ENCODE data around the gene C19orf47. TPM values are rescaled to one million over a fixed set of nuclear protein-coding genes. Genes with fewer than 3 reads are reported as not detected.

The C19orf47 gene
- polyA plus RNA-seq, 1 donor from 2014 or later: 22.8 TPM

GRCh38 chr19:40322951-40323615 lies 25.1 kb downstream of the C19orf47 start:
- Histone ChIP-seq H3F3A (ENCODE audit: insufficient read depth, low read length, poor library complexity, severe bottlenecking) (no peaks in the 10 kb centered on the region), H3K27ac (ENCODE audit: low read length) (no peak overlapping the region), H2AFZ (ENCODE audit: low read depth, low read length) (no peak overlapping the region), H3K4me2 (ENCODE audit: low read length) (no peak overlapping the region), H3K27me3 (ENCODE audit: insufficient read depth, low read depth, low read length) (no peaks in the 10 kb centered on the region), H3K9ac (ENCODE audit: low read length) (no peak overlapping the region), H3K4me3 (ENCODE audit: low read length) (no peak overlapping the region), H3K36me3 (ENCODE audit: insufficient read depth, low read length) (no peaks in the 10 kb centered on the region), H3K79me2 (replicated peaks; ENCODE audit: insufficient read depth, low read length) (no peaks in the 10 kb centered on the region), H3K9me3 (ENCODE audit: low read length) (no peaks in the 10 kb centered on the region), H3K9me2 (ENCODE audit: insufficient read depth, low read length) (no peaks in the 10 kb centered on the region), H4K20me1 (ENCODE audit: insufficient read depth) (no peaks in the 10 kb centered on the region)
- TF ChIP-seq RAD21 (conservative IDR thresholded peaks at IDR 0.05) (no peak), EZH2 (IDR thresholded peaks at IDR 0.05; ENCODE audit: borderline replicate concordance, insufficient read depth, low read length, poor library complexity, severe bottlenecking) (no peak), MXI1 (conservative IDR thresholded peaks at IDR 0.05; ENCODE audit: poor library complexity, severe bottlenecking) (no peak), POLR2AphosphoS5 (IDR thresholded peaks at IDR 0.05) (no peak), TAF1 (IDR thresholded peaks at IDR 0.05; ENCODE audit: low read depth) (no peak), REST (IDR thresholded peaks at IDR 0.05; ENCODE audit: borderline replicate concordance) (no peak), EP300 (conservative IDR thresholded peaks at IDR 0.05; ENCODE audit: poor library complexity, severe bottlenecking) (no peak)

GRCh38 chr19:40322271-40322610 lies 26.0 kb downstream of the C19orf47 start:
- H3K9me3 ChIP-seq (ENCODE audit: low read length): no peaks in the 10 kb centered on the region
- no peaks in the 10 kb centered on the region for H3K79me2 ChIP-seq (replicated peaks; ENCODE audit: insufficient read depth, low read length)
- no peak overlapping the region for H3K4me3 ChIP-seq (ENCODE audit: low read length)
- H3K4me2 ChIP-seq (ENCODE audit: low read length): no peak overlapping the region
- no peaks in the 10 kb centered on the region for H4K20me1 ChIP-seq (ENCODE audit: insufficient read depth)
- H3K9me2 ChIP-seq (ENCODE audit: insufficient read depth, low read length): no peaks in the 10 kb centered on the region
- H3K9ac ChIP-seq (ENCODE audit: low read length): no peak overlapping the region
- H3K27ac ChIP-seq (ENCODE audit: low read length): no peak overlapping the region
- H3F3A ChIP-seq (ENCODE audit: insufficient read depth, low read length, poor library complexity, severe bottlenecking): no peaks in the 10 kb centered on the region
- TF ChIP-seq EP300 (conservative IDR thresholded peaks at IDR 0.05; ENCODE audit: poor library complexity, severe bottlenecking) (no peak), RAD21 (conservative IDR thresholded peaks at IDR 0.05) (no peak), MXI1 (conservative IDR thresholded peaks at IDR 0.05; ENCODE audit: poor library complexity, severe bottlenecking) (no peak), EZH2 (IDR thresholded peaks at IDR 0.05; ENCODE audit: borderline replicate concordance, insufficient read depth, low read length, poor library complexity, severe bottlenecking) (no peak), POLR2AphosphoS5 (IDR thresholded peaks at IDR 0.05) (no peak), TAF1 (IDR thresholded peaks at IDR 0.05; ENCODE audit: low read depth) (no peak), CTCF (IDR thresholded peaks at IDR 0.05; ENCODE audit: poor library complexity, severe bottlenecking) (no peak), SMC3 (conservative IDR thresholded peaks at IDR 0.05; ENCODE audit: poor library complexity) (no peak), REST (IDR thresholded peaks at IDR 0.05; ENCODE audit: borderline replicate concordance) (no peak)
- no peaks in the 10 kb centered on the region for H3K27me3 ChIP-seq (ENCODE audit: insufficient read depth, low read depth, low read length)
- H3K36me3 ChIP-seq (ENCODE audit: insufficient read depth, low read length): no peaks in the 10 kb centered on the region
- H2AFZ ChIP-seq (ENCODE audit: low read depth, low read length): no peak overlapping the region

Data from neural cell (in vitro differentiated cells).